NT2/D1 (cell line): ENCODE measurements around the gene MCCC1.

Experiments used
- DNase-seq: peaks from one replicate; pipeline ENCODE4 v3.0.0-alpha.2; 2011; ENCODE audit warnings: low read depth, low spot score
- H3K27me3 ChIP-seq: 2 replicates; pipeline ENCODE4 v1.6.0; 2011; ENCODE audit warnings: mild to moderate bottlenecking; ENCODE audit not compliant: insufficient read length, insufficient read depth
- H3K36me3 ChIP-seq: 2 replicates; pipeline ENCODE4 v1.6.1; 2011; ENCODE audit warnings: mild to moderate bottlenecking, low read length, mixed read lengths; ENCODE audit not compliant: insufficient read depth, insufficient read length
- H3K4me1 ChIP-seq: 2 replicates; pipeline ENCODE4 v1.5.1; 2011; ENCODE audit not compliant: insufficient read depth, insufficient read length
- H3K4me3 ChIP-seq: 2 replicates; pipeline ENCODE4 v1.5.1; 2011; ENCODE audit warnings: low read depth; ENCODE audit not compliant: insufficient read length
- H3K9ac ChIP-seq: 2 replicates; pipeline ENCODE4 v1.6.0; 2011; ENCODE audit warnings: low read depth; ENCODE audit not compliant: insufficient read length
- H3K9me3 ChIP-seq: 2 replicates; pipeline ENCODE4 v1.5.1; 2011; ENCODE audit warnings: mild to moderate bottlenecking, low read length; ENCODE audit not compliant: insufficient read depth
- SUZ12 ChIP-seq: IDR thresholded peaks from 2 replicates; pipeline ENCODE4 v1.6.1; 2011; ENCODE audit not compliant: insufficient read length, insufficient read depth; ENCODE audit errors: extremely low read depth
- YY1 ChIP-seq: IDR thresholded peaks from 2 replicates; pipeline ENCODE4 v1.6.1; 2011; ENCODE audit not compliant: insufficient read length, insufficient read depth
- ZNF274 ChIP-seq: IDR thresholded peaks from 2 replicates; pipeline ENCODE4 v1.6.1; 2011; ENCODE audit warnings: mild to moderate bottlenecking, low read depth, low read length

The MCCC1 gene

GRCh38 chr3:182980204-182981037, 118.9 kb downstream of the MCCC1 start, which contains the start of gene DCUN1D1:
TSS of gene DCUN1D1 (minus strand) at chr3:182980538. CDS start at chr3:182980489, 49 bp downstream.
- no peaks in the 10 kb centered on the region for H3K36me3 ChIP-seq
- no peak for TF ChIP-seq YY1
- no peak for TF ChIP-seq ZNF274
- TF ChIP-seq SUZ12 = no peak
- peaks cover 5% of the 10 kb centered on the region for H3K4me1 ChIP-seq
- DNase-seq = peak; percentile 60
- H3K9ac ChIP-seq = peak within 1 kb of the TSS; percentile 88
- H3K27me3 ChIP-seq = no peaks in the 10 kb centered on the region
- no peaks in the 10 kb centered on the region for H3K9me3 ChIP-seq
- peak within 1 kb of the TSS; percentile 49 for H3K4me3 ChIP-seq

GRCh38 chr3:182979674-182980191, 119.6 kb downstream of the MCCC1 start:
- Histone ChIP-seq H3K27me3 (no peaks in the 10 kb centered on the region), H3K9me3 (no peaks in the 10 kb centered on the region), H3K36me3 (no peaks in the 10 kb centered on the region), H3K4me3 (peak overlapping the region; percentile 49), H3K9ac (peak overlapping the region; percentile 88), H3K4me1 (peaks cover 5% of the 10 kb centered on the region)
- TF ChIP-seq ZNF274 (no peak), SUZ12 (no peak), YY1 (no peak)
- no peak for DNase-seq

GRCh38 chr3:182979103-182979673, 120.1 kb downstream of the MCCC1 start:
- Histone ChIP-seq H3K9me3 (no peaks in the 10 kb centered on the region), H3K9ac (peak overlapping the region; percentile 88), H3K36me3 (no peaks in the 10 kb centered on the region), H3K4me1 (peaks cover 5% of the 10 kb centered on the region), H3K27me3 (no peaks in the 10 kb centered on the region), H3K4me3 (peak overlapping the region; percentile 49)
- no peak for DNase-seq
- no peak for TF ChIP-seq ZNF274
- TF ChIP-seq YY1 = no peak
- no peak for TF ChIP-seq SUZ12

- no peak overlapping the region for H3K4me3 ChIP-seq
- H3K9me3 ChIP-seq = no peaks in the 10 kb centered on the region
- no peak for DNase-seq
- no peaks in the 10 kb centered on the region for H3K36me3 ChIP-seq
- peaks cover 5% of the 10 kb centered on the region for H3K4me1 ChIP-seq
- H3K9ac ChIP-seq = no peak overlapping the region
- H3K27me3 ChIP-seq = no peaks in the 10 kb centered on the region
- TF ChIP-seq ZNF274 (no peak), SUZ12 (no peak), YY1 (no peak)
Observed at GRCh38 chr3:182978387-182978786, 120.9 kb downstream of the MCCC1 start.

GRCh38 chr3:182973047-182973446, 126.2 kb downstream of the MCCC1 start:
- H3K9me3 ChIP-seq = no peaks in the 10 kb centered on the region
- DNase-seq = no peak
- H3K4me3 ChIP-seq = no peak overlapping the region
- no peaks in the 10 kb centered on the region for H3K27me3 ChIP-seq
- H3K4me1 ChIP-seq = no peaks in the 10 kb centered on the region
- no peaks in the 10 kb centered on the region for H3K36me3 ChIP-seq
- H3K9ac ChIP-seq = no peak overlapping the region
- TF ChIP-seq ZNF274 (no peak), YY1 (no peak), SUZ12 (no peak)

GRCh38 chr3:182972387-182972786, 126.9 kb downstream of the MCCC1 start:
- Histone ChIP-seq H3K27me3 (no peaks in the 10 kb centered on the region), H3K4me3 (no peak overlapping the region), H3K9me3 (no peaks in the 10 kb centered on the region), H3K4me1 (no peaks in the 10 kb centered on the region), H3K36me3 (no peaks in the 10 kb centered on the region), H3K9ac (no peak overlapping the region)
- no peak for DNase-seq
- TF ChIP-seq YY1 = no peak
- TF ChIP-seq ZNF274 = no peak
- TF ChIP-seq SUZ12 = no peak

GRCh38 chr3:182971637-182972036, 127.7 kb downstream of the MCCC1 start:
- Histone ChIP-seq H3K27me3 (no peaks in the 10 kb centered on the region), H3K36me3 (no peaks in the 10 kb centered on the region), H3K4me3 (no peak overlapping the region), H3K4me1 (no peaks in the 10 kb centered on the region), H3K9me3 (no peaks in the 10 kb centered on the region), H3K9ac (no peak overlapping the region)
- no peak for DNase-seq
- no peak for TF ChIP-seq ZNF274
- TF ChIP-seq YY1 = no peak
- no peak for TF ChIP-seq SUZ12
